ENCODE data around the gene GSN.

GRCh38 chr9:121226175-121226574 lies 41.8 kb upstream of the GSN start:
- TF ChIP-seq EZH2phosphoT487 (IDR thresholded peaks at IDR 0.05; ENCODE audit: borderline replicate concordance, low read length) = no peak
- no peak for TF ChIP-seq CTCF (IDR thresholded peaks at IDR 0.05; ENCODE audit: low read depth, low read length, poor library complexity, severe bottlenecking)
